ENCODE results near the gene DUOX1.

DNA sequence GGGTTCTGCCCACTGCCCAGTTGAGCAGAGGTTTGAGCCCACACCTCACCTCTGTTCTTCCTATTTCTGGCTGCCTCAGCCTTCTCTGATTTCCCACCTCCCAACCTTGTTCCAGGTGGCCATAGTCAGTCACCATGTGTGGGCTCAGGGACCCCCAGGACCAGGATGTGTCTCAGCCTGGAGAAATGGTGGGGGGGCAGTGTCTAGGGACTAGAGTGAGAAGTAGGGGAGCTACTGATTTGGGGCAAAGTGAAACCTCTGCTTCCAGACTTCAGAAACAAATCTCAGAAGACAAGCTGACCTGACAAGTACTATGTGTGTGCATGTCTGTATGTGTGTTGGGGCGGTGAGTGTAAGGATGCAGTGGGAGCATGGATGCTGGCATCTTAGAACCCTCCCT lies 35.1 kb downstream of the DUOX1 start:
- TF ChIP-seq, protein P1, sequence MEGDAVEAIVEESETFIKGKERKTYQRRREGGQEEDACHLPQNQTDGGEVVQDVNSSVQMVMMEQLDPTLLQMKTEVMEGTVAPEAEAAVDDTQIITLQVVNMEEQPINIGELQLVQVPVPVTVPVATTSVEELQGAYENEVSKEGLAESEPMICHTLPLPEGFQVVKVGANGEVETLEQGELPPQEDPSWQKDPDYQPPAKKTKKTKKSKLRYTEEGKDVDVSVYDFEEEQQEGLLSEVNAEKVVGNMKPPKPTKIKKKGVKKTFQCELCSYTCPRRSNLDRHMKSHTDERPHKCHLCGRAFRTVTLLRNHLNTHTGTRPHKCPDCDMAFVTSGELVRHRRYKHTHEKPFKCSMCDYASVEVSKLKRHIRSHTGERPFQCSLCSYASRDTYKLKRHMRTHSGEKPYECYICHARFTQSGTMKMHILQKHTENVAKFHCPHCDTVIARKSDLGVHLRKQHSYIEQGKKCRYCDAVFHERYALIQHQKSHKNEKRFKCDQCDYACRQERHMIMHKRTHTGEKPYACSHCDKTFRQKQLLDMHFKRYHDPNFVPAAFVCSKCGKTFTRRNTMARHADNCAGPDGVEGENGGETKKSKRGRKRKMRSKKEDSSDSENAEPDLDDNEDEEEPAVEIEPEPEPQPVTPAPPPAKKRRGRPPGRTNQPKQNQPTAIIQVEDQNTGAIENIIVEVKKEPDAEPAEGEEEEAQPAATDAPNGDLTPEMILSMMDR (optimal IDR thresholded peaks at IDR 0.05 in 1 of 3, IDR thresholded peaks at IDR 0.05 in 1 of 3, conservative IDR thresholded peaks at IDR 0.05 in 1 of 3; ENCODE audit: extremely low read depth in 1 of 3, insufficient read depth in 2 of 3, low read length in 3 of 3): no peak
- TF ChIP-seq EZH2 (IDR thresholded peaks at IDR 0.05; ENCODE audit: low read length): no peak

Data from keratinocyte (primary cell).